ENCODE measurements around the gene RUNX1.

DNA sequence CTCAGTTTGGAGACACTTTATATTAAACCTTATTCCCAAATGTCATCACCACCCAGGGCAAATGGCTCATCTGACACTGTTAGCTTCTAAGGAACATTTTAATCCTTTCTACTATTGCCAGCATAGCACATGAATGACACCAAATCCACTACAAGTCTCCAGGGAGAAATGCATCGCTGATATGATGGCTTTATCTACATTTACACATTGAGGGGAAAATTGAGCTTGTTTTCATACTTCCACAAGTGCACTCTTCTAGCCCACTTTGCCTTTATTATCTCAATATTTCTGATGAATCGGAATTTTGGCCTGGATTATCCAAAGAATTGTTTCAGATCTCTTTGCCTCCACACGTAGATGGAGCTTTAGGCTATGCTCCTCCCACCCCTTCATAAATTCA lies 75.4 kb downstream of the RUNX1 start:
- TF ChIP-seq, protein P1, sequence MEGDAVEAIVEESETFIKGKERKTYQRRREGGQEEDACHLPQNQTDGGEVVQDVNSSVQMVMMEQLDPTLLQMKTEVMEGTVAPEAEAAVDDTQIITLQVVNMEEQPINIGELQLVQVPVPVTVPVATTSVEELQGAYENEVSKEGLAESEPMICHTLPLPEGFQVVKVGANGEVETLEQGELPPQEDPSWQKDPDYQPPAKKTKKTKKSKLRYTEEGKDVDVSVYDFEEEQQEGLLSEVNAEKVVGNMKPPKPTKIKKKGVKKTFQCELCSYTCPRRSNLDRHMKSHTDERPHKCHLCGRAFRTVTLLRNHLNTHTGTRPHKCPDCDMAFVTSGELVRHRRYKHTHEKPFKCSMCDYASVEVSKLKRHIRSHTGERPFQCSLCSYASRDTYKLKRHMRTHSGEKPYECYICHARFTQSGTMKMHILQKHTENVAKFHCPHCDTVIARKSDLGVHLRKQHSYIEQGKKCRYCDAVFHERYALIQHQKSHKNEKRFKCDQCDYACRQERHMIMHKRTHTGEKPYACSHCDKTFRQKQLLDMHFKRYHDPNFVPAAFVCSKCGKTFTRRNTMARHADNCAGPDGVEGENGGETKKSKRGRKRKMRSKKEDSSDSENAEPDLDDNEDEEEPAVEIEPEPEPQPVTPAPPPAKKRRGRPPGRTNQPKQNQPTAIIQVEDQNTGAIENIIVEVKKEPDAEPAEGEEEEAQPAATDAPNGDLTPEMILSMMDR (IDR thresholded peaks at IDR 0.05), result no peak
- no peak for TF ChIP-seq POLR2A (IDR thresholded peaks at IDR 0.05)
